ENCODE results near the gene PKP4. TPM values are rescaled to one million over a fixed set of nuclear protein-coding genes. Genes with fewer than 3 reads are reported as not detected.

Gene PKP4
- total and polyA plus RNA-seq, 2 of the 8 experiments (the other 6 are each of a cell fraction or from before 2014, with no cell fraction given), result 48.2 to 88.0 TPM

- peaks cover 0 to 2% of the 10 kb centered on the region in 2 experiments for H4K20me1 ChIP-seq (replicated peaks in 1 of 2; ENCODE audit: control insufficient read depth in 1 of 2, insufficient read depth in 2 of 2, low read length in 2 of 2)
- ChIA-PET POLR2A (ENCODE audit: partially characterized antibody) (no interaction called here), CTCF (ENCODE audit: partially characterized antibody) (interaction anchor here (1.0 to 1.6 kb wide), 2 partner anchors 8 to 78 kb away, joined by 3 to 6 read pairs; no protein-coding TSS in a partner anchor)
- H4K91ac ChIP-seq (replicated peaks; ENCODE audit: insufficient read length, low read length), result no peak overlapping the region
- no peak for TF ChIP-seq TEAD4 (IDR thresholded peaks at IDR 0.05; ENCODE audit: low read depth, low read length)
- no peak for TF ChIP-seq RAD21 (IDR thresholded peaks at IDR 0.05 in 1 of 2, conservative IDR thresholded peaks at IDR 0.05 in 1 of 2; ENCODE audit: low read depth in 2 of 2, low read length in 2 of 2)
- TF ChIP-seq PHF8 (conservative IDR thresholded peaks at IDR 0.05; ENCODE audit: low read depth, low read length), result no peak
- TF ChIP-seq MAFK (IDR thresholded peaks at IDR 0.05; ENCODE audit: low read depth, low read length), result peak; percentile 19; the same call in 1 of the 2 replicates
- TF ChIP-seq CREB1 (IDR thresholded peaks at IDR 0.05), result no peak
- TF ChIP-seq POLR2A (IDR thresholded peaks at IDR 0.05; ENCODE audit: control extremely low read depth in 1 of 2, low read depth in 2 of 2, low read length in 2 of 2), result no peak
- FAIRE-seq (no peak), DNase-seq (ENCODE audit: low read depth in 1 of 2, low spot score in 2 of 2) (no peak)
- H3K23me2 ChIP-seq (ENCODE audit: low read depth, low read length), result no peaks in the 10 kb centered on the region
- no peak overlapping the region for H3K56ac ChIP-seq (replicated peaks; ENCODE audit: insufficient read length, low read depth, low read length)
- H3K23ac ChIP-seq (ENCODE audit: insufficient read length), result no peak overlapping the region
- peaks cover 0 to 5% (median 2%) of the 10 kb centered on the region in 4 experiments; a peak in 4 of 8 replicates for H3K36me3 ChIP-seq (ENCODE audit: control insufficient read depth in 2 of 4, insufficient read depth in 4 of 4, low read length in 3 of 4)
- H3K4ac ChIP-seq (replicated peaks; ENCODE audit: insufficient read length, low read depth, low read length), result no peak overlapping the region
- H3K4me3 ChIP-seq (ENCODE audit: extremely low read depth in 1 of 4, insufficient read depth in 2 of 4, low read depth in 3 of 4, low read length in 4 of 4), result no peak overlapping the region
- H3K14ac ChIP-seq (ENCODE audit: insufficient read length), result no peak overlapping the region
- H2BK20ac ChIP-seq (ENCODE audit: low read length), result no peak overlapping the region
- H3K4me2 ChIP-seq (ENCODE audit: insufficient read depth in 1 of 2, low read depth in 2 of 2, low read length in 2 of 2), result no peak overlapping the region
- no peak overlapping the region for H2BK15ac ChIP-seq (ENCODE audit: low read length)
- H3K27ac ChIP-seq (ENCODE audit: low read depth, low read length), result no peak overlapping the region
- no peak overlapping the region for H3K9ac ChIP-seq (replicated peaks in 1 of 4; ENCODE audit: extremely low read depth in 1 of 4, low read depth in 3 of 4, low read length in 3 of 4)
- no peak overlapping the region for H2BK120ac ChIP-seq (replicated peaks; ENCODE audit: low read depth, low read length)
- no peaks in the 10 kb centered on the region for H3K79me2 ChIP-seq (ENCODE audit: control insufficient read depth in 1 of 2, insufficient read depth in 2 of 2, low read length in 2 of 2)
- WGBS, 2 experiments (ENCODE audit: extremely low coverage in 1 of 2, insufficient coverage in 1 of 2, insufficient read length in 1 of 2, insufficient replicate concordance in 2 of 2, low coverage in 1 of 2, low lambda C conversion rate in 2 of 2, missing lambda C conversion rate in 1 of 2), result 98% methylated on average over 3 of the region's 3 CpGs; no CpG with 5 or more reads in 1 of the 2 experiments
- H4K5ac ChIP-seq (ENCODE audit: insufficient read length, low read depth, low read length), result no peak overlapping the region
- no peak overlapping the region for H2AK5ac ChIP-seq (ENCODE audit: low read depth, low read length)
- no peaks in the 10 kb centered on the region for H3K79me1 ChIP-seq (ENCODE audit: low read depth, low read length)
- no peaks in the 10 kb centered on the region for H3K27me3 ChIP-seq (replicated peaks in 1 of 4; ENCODE audit: control insufficient read depth in 3 of 4, extremely low read depth in 1 of 4, insufficient read depth in 3 of 4, low read length in 3 of 4)
- H3K9me3 ChIP-seq (ENCODE audit: insufficient read depth in 2 of 2, low read depth in 1 of 2, low read length in 1 of 2), result no peaks in the 10 kb centered on the region
- no peak overlapping the region for H2BK12ac ChIP-seq (ENCODE audit: low read depth, low read length)
- no peak overlapping the region for H2BK5ac ChIP-seq (ENCODE audit: low read depth, low read length)
- no peak overlapping the region for H2AFZ ChIP-seq (ENCODE audit: low read length)
- no peak overlapping the region for H4K8ac ChIP-seq (ENCODE audit: extremely low read depth, insufficient read depth, low read length)
- no peaks in the 10 kb centered on the region for H3K4me1 ChIP-seq (replicated peaks in 1 of 4; ENCODE audit: control insufficient read depth in 3 of 4, insufficient read depth in 4 of 4, low read length in 3 of 4)
- H3K18ac ChIP-seq (ENCODE audit: extremely low read depth, low read length), result no peak overlapping the region
These were observed 96.5 kb downstream of the PKP4 start for GRCh38 chr2:158553257-158553656.
